Breast epithelium (tissue), 3 donors: ENCODE data around the gene PPM1G.

Experiments used
- CTCF ChIP-seq, 3 donors: fragments of 450-650 bp; IDR thresholded peaks; one replicate each; pipeline ENCODE4 v1.5.1; 2016 to 2017; ENCODE audit warnings: antibody characterized with exemption in 3 of 3, mild to moderate bottlenecking in 3 of 3, moderate library complexity in 3 of 3
- POLR2A ChIP-seq: fragments of 450-650 bp; IDR thresholded peaks from one replicate; pipeline ENCODE4 v1.6.1; 2016; ENCODE audit warnings: antibody characterized with exemption, mild to moderate bottlenecking, moderate library complexity

- no peak for TF ChIP-seq CTCF (IDR thresholded peaks at IDR 0.05)
- TF ChIP-seq POLR2A, result no peak
These were observed 30.5 kb downstream of the PPM1G start for GRCh38 chr2:27378809-27379290.
